Tibial nerve (tissue), 4 donors: ENCODE measurements around the gene FBN2. TPM values are rescaled to one million over a fixed set of nuclear protein-coding genes. Genes with fewer than 3 reads are reported as not detected.

ENCODE experiments used
- DNase-seq, 2 donors: peaks; one replicate each; pipeline ENCODE4 v3.0.0-alpha.2; 2019; ENCODE audit warnings: low spot score in 2 of 2
- H3K27ac ChIP-seq, 4 donors: fragments of 200-600 bp; sonication (generic) in 3 of 4; one replicate each; pipeline ENCODE4 v1.5.1; 2017 to 2019; ENCODE audit warnings: mild to moderate bottlenecking in 1 of 4
- H3K27me3 ChIP-seq, 2 donors: fragments of 200-600 bp; sonication (generic) in 1 of 2; one replicate each; pipeline versions ENCODE4 v1.5.1 to v1.6.0; 2017 to 2019
- H3K36me3 ChIP-seq, 3 donors: fragments of 200-600 bp; sonication (generic); one replicate each; pipeline ENCODE4 v1.5.1; 2018 to 2019
- H3K4me1 ChIP-seq, 4 donors: fragments of 200-600 bp; sonication (generic) in 3 of 4; one replicate each; pipeline ENCODE4 v1.5.1; 2017 to 2019
- H3K4me3 ChIP-seq, 4 donors: fragments of 200-600 bp; sonication (generic) in 3 of 4; one replicate each; pipeline ENCODE4 v1.5.1; 2017 to 2019; ENCODE audit warnings: mild to moderate bottlenecking in 1 of 4, moderate library complexity in 1 of 4
- H3K9me3 ChIP-seq, 4 donors: fragments of 200-600 bp; sonication (generic) in 3 of 4; one replicate each; pipeline ENCODE4 v1.5.1; 2017 to 2019
- EP300 ChIP-seq, 2 donors: sonication (generic); formaldehyde crosslinking; IDR thresholded peaks; one replicate each; pipeline ENCODE4 v1.6.1; 2017; ENCODE audit warnings: antibody characterized with exemption in 2 of 2, mild to moderate bottlenecking in 1 of 2
- POLR2A ChIP-seq, 2 donors: fragments of 450-650 bp; IDR thresholded peaks; one replicate each; pipeline ENCODE4 v1.6.1; 2017; ENCODE audit warnings: antibody characterized with exemption in 2 of 2, mild to moderate bottlenecking in 2 of 2, moderate library complexity in 2 of 2
- WGBS, 2 donors: methylation state at CpG; one replicate each; pipeline ENCODE4 v1.1.5; 2018; 5-methylcytosine and 5-hydroxymethylcytosine counted together
- total RNA-seq, 4 donors: library from RNA; depleted of rRNA; stranded (reverse); fragments of >200 nt; gene quantifications; one replicate each; pipeline ENCODE4 v1.1.0, GENCODE V29; 2016
- TF ChIP-seq, protein P1 (sequence below), 5 experiments: fragments of 200-600 bp in 3 of 5; fragments of 450-650 bp in 2 of 5; sonication (generic) in 3 of 5; IDR thresholded peaks; one replicate each; pipeline ENCODE4 v1.5.1; 2016 to 2019; ENCODE audit warnings: antibody characterized with exemption in 5 of 5, mild to moderate bottlenecking in 3 of 5, moderate library complexity in 2 of 5

The FBN2 gene
- total RNA-seq, 4 donors from 2014 or later, result 1.2 to 6.3 (median 3.6) TPM

- WGBS, 2 donors, result 60 to 68% methylated on average over 3 of the region's 3 CpGs
- no peaks in the 10 kb centered on the region for H3K9me3 ChIP-seq
- TF ChIP-seq POLR2A (IDR thresholded peaks at IDR 0.05) (no peak), EP300 (IDR thresholded peaks at IDR 0.05) (no peak)
- TF ChIP-seq, protein P1, sequence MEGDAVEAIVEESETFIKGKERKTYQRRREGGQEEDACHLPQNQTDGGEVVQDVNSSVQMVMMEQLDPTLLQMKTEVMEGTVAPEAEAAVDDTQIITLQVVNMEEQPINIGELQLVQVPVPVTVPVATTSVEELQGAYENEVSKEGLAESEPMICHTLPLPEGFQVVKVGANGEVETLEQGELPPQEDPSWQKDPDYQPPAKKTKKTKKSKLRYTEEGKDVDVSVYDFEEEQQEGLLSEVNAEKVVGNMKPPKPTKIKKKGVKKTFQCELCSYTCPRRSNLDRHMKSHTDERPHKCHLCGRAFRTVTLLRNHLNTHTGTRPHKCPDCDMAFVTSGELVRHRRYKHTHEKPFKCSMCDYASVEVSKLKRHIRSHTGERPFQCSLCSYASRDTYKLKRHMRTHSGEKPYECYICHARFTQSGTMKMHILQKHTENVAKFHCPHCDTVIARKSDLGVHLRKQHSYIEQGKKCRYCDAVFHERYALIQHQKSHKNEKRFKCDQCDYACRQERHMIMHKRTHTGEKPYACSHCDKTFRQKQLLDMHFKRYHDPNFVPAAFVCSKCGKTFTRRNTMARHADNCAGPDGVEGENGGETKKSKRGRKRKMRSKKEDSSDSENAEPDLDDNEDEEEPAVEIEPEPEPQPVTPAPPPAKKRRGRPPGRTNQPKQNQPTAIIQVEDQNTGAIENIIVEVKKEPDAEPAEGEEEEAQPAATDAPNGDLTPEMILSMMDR (IDR thresholded peaks at IDR 0.05), result no peak
These were observed 192.0 kb downstream of the FBN2 start for GRCh38 chr5:128346038-128346437.

DNA sequence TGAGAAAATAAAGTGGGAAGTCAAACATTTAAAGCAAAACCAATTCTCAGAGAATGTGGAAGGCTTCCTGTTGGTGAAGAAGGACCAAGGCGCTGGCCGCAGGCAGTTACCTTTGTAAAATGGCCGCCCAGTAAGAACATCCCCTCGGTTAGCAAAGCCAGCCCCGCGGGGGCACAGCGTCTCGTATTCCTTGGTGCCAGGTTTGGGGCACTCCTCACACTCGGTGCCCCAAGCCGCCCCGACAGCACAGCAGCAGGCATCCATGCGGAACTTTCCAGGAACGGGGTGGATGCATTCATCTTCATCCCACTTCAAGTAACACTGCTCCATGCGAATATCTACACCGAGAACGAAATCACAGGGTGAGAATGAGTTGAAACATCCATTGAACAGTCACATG lies 192.8 kb downstream of the FBN2 start:
- no peaks in the 10 kb centered on the region for H3K4me1 ChIP-seq
- TF ChIP-seq POLR2A (IDR thresholded peaks at IDR 0.05), result no peak
- TF ChIP-seq EP300 (IDR thresholded peaks at IDR 0.05), result no peak
- no peak for DNase-seq
- no peak overlapping the region for H3K4me3 ChIP-seq
- H3K36me3 ChIP-seq, result peaks cover 0 to 8% (median 0%) of the 10 kb centered on the region in 3 donors
- no peaks in the 10 kb centered on the region for H3K27me3 ChIP-seq
- WGBS, 2 donors, result 94 to 97% methylated on average over 16 of the region's 16 CpGs
- H3K9me3 ChIP-seq, result no peaks in the 10 kb centered on the region
- H3K27ac ChIP-seq, result no peak overlapping the region

More at GRCh38 chr5:128346038-128346437, 192.0 kb downstream of the FBN2 start:
- DNase-seq, result no peak
- H3K4me1 ChIP-seq, result no peaks in the 10 kb centered on the region
- no peak overlapping the region for H3K27ac ChIP-seq
- H3K36me3 ChIP-seq, result peaks cover 0 to 8% (median 0%) of the 10 kb centered on the region in 3 donors
- no peak overlapping the region for H3K4me3 ChIP-seq
- no peaks in the 10 kb centered on the region for H3K27me3 ChIP-seq

DNA sequence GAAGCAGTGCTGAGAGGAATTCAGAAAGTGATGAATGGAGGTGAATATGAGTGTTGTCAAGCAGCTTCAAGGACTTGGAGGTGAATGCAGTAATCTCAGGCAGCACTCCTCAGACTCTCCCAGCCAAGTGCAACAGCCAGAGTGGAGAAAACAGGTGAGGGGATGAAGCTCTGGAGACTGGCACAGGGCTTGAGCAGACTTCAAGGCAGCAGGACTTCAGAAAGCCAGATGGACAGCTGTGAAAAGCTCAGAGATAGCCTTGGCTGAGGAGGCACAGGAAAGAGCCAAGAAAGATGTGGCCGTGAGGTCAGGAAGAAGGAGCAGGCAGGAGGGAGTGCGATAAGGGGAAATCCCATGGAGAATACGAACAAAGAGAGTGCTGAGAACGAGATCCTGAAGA lies 194.9 kb downstream of the FBN2 start:
- H3K9me3 ChIP-seq, result no peaks in the 10 kb centered on the region
- H3K4me3 ChIP-seq, result no peak overlapping the region
- WGBS, 2 donors, result 73 to 75% methylated on average over 4 of the region's 4 CpGs
- H3K27ac ChIP-seq, result no peak overlapping the region
- no peak for DNase-seq
- no peaks in the 10 kb centered on the region for H3K27me3 ChIP-seq
- H3K4me1 ChIP-seq, result no peaks in the 10 kb centered on the region
- H3K36me3 ChIP-seq, result peaks cover 0 to 20% (median 0%) of the 10 kb centered on the region in 3 donors
- TF ChIP-seq POLR2A (IDR thresholded peaks at IDR 0.05) (no peak), EP300 (IDR thresholded peaks at IDR 0.05) (no peak)
- TF ChIP-seq, protein P1 (IDR thresholded peaks at IDR 0.05), result no peak

- H3K36me3 ChIP-seq, result peaks cover 0 to 20% (median 0%) of the 10 kb centered on the region in 3 donors
- H3K4me1 ChIP-seq, result no peaks in the 10 kb centered on the region
- DNase-seq, result peak in 1 of 2 donors; percentile 14
- no peaks in the 10 kb centered on the region for H3K9me3 ChIP-seq
- TF ChIP-seq POLR2A (IDR thresholded peaks at IDR 0.05) (no peak), EP300 (IDR thresholded peaks at IDR 0.05) (no peak)
- TF ChIP-seq, protein P1 (IDR thresholded peaks at IDR 0.05), result no peak
- WGBS, 2 donors, result 68 to 79% methylated on average over 3 of the region's 3 CpGs
- no peaks in the 10 kb centered on the region for H3K27me3 ChIP-seq
- no peak overlapping the region for H3K4me3 ChIP-seq
- no peak overlapping the region for H3K27ac ChIP-seq
These were observed 197.0 kb downstream of the FBN2 start for GRCh38 chr5:128341056-128341455.

- WGBS, 2 donors, result 85 to 86% methylated on average over 2 of the region's 2 CpGs
- H3K9me3 ChIP-seq, result no peaks in the 10 kb centered on the region
- H3K27ac ChIP-seq, result no peak overlapping the region
- DNase-seq, result no peak
- TF ChIP-seq, protein P1 (IDR thresholded peaks at IDR 0.05), result no peak
- TF ChIP-seq EP300 (IDR thresholded peaks at IDR 0.05), result no peak
- no peak for TF ChIP-seq POLR2A (IDR thresholded peaks at IDR 0.05)
- no peak overlapping the region for H3K4me3 ChIP-seq
- no peaks in the 10 kb centered on the region for H3K27me3 ChIP-seq
- no peaks in the 10 kb centered on the region for H3K4me1 ChIP-seq
- H3K36me3 ChIP-seq, result peaks cover 0 to 19% (median 0%) of the 10 kb centered on the region in 3 donors
These were observed 197.4 kb downstream of the FBN2 start for GRCh38 chr5:128340648-128341047.

GRCh38 chr5:128339585-128339984 lies 198.5 kb downstream of the FBN2 start:
- WGBS, 2 donors, result 79 to 96% methylated on average over 3 of the region's 3 CpGs
- Histone ChIP-seq H3K36me3 (peaks cover 0 to 12% (median 0%) of the 10 kb centered on the region in 3 donors), H3K9me3 (no peaks in the 10 kb centered on the region), H3K27ac (no peak overlapping the region), H3K4me1 (no peaks in the 10 kb centered on the region), H3K27me3 (no peaks in the 10 kb centered on the region), H3K4me3 (no peak overlapping the region)
- no peak for DNase-seq
- TF ChIP-seq POLR2A (IDR thresholded peaks at IDR 0.05) (no peak), EP300 (IDR thresholded peaks at IDR 0.05) (no peak)
- TF ChIP-seq, protein P1 (IDR thresholded peaks at IDR 0.05), result no peak
